Bronchial epithelial cell (primary cell): ENCODE measurements around the gene LRRC75A. TPM values are rescaled to one million over a fixed set of nuclear protein-coding genes. Genes with fewer than 3 reads are reported as not detected.
"Not testable (repeated sequence)": the region's sequence is repeated elsewhere in the genome, so short reads cannot be mapped to it uniquely, and the experiment has no call there.

Experiments
- DNase-seq: peaks from one replicate; pipeline ENCODE4 v3.0.0-alpha.2; 2010; ENCODE audit warnings: low read depth
- FAIRE-seq: peaks from 2 replicates; lab custom pipeline; 2011; peaks lifted over from hg19 to GRCh38; lab: Jason Lieb, UNC
- H3K27me3 ChIP-seq: 2 replicates; pipeline ENCODE4 v1.5.1; 2011; ENCODE audit warnings: low read length; ENCODE audit not compliant: control insufficient read depth, insufficient read depth
- H3K36me3 ChIP-seq: 2 replicates; pipeline ENCODE4 v1.5.1; 2011; ENCODE audit warnings: low read length; ENCODE audit not compliant: control insufficient read depth, insufficient read depth
- H3K4me3 ChIP-seq: 2 replicates; pipeline ENCODE4 v1.5.1; 2011; ENCODE audit warnings: mild to moderate bottlenecking, low read depth, low read length, control low read depth
- CTCF ChIP-seq: IDR thresholded peaks from 2 replicates; pipeline ENCODE4 v1.5.1; 2011; ENCODE audit warnings: mild to moderate bottlenecking, moderate library complexity, low read length, control low read depth, inconsistent platforms; ENCODE audit not compliant: insufficient read depth, severe bottlenecking
- total RNA-seq: library from RNA; depleted of rRNA; stranded (reverse); fragments of >200 nt; gene quantifications from 2 replicates; pipeline ENCODE4 v1.2.1, GENCODE V29; 2014

The LRRC75A gene
- total RNA-seq, 1 donor from 2014 or later = not detected

GRCh38 chr17:16417896-16418684, 73.9 kb downstream of the LRRC75A start:
- DNase-seq = no peak
- TF ChIP-seq CTCF = no peak
- H3K27me3 ChIP-seq = no peaks in the 10 kb centered on the region
- no peaks in the 10 kb centered on the region for H3K36me3 ChIP-seq
- no peak for FAIRE-seq
- no peak overlapping the region for H3K4me3 ChIP-seq

GRCh38 chr17:16417399-16417798, 74.6 kb downstream of the LRRC75A start:
- no peak for FAIRE-seq
- Histone ChIP-seq H3K4me3 (no peak overlapping the region), H3K27me3 (no peaks in the 10 kb centered on the region), H3K36me3 (no peaks in the 10 kb centered on the region)
- no peak for DNase-seq
- no peak for TF ChIP-seq CTCF

GRCh38 chr17:16415031-16415924, 76.7 kb downstream of the LRRC75A start, which contains the start of gene TRPV2:
TSS of gene TRPV2 (plus strand) at chr17:16415571. CDS start at chr17:16417669, 2,098 bp downstream.
- Histone ChIP-seq H3K4me3 (no peak within 1 kb of the TSS), H3K27me3 (no peaks in the 10 kb centered on the region), H3K36me3 (no peaks in the 10 kb centered on the region)
- peak; percentile 41 for TF ChIP-seq CTCF
- no peak for FAIRE-seq
- no peak for DNase-seq

GRCh38 chr17:16407911-16408588, 83.9 kb downstream of the LRRC75A start:
- DNase-seq (peak; percentile 40), FAIRE-seq (no peak)
- no peak overlapping the region for H3K4me3 ChIP-seq
- no peak for TF ChIP-seq CTCF
- no peaks in the 10 kb centered on the region for H3K27me3 ChIP-seq
- H3K36me3 ChIP-seq = no peaks in the 10 kb centered on the region

- TF ChIP-seq CTCF = no peak
- Histone ChIP-seq H3K36me3 (no peaks in the 10 kb centered on the region), H3K4me3 (peak overlapping the region; percentile 38), H3K27me3 (no peaks in the 10 kb centered on the region)
- no peak for FAIRE-seq
- no peak for DNase-seq
These were observed 85.0 kb downstream of the LRRC75A start for GRCh38 chr17:16406742-16407674.

GRCh38 chr17:16403847-16404246, 88.1 kb downstream of the LRRC75A start:
- not testable (repeated sequence) for DNase-seq, FAIRE-seq, H3K27me3 ChIP-seq, H3K36me3 ChIP-seq, H3K4me3 ChIP-seq
